ENCODE results near the gene CPM. TPM values are rescaled to one million over a fixed set of nuclear protein-coding genes. Genes with fewer than 3 reads are reported as not detected.
"Not testable (repeated sequence)": the region's sequence is repeated elsewhere in the genome, so short reads cannot be mapped to it uniquely, and the experiment has no call there.

Gene CPM
- total and polyA plus RNA-seq, 5 donors from 2014 or later, result 2.5 to 7.9 (median 5.6) TPM

GRCh38 chr12:68819481-68819880 is 113.5 kb downstream of the CPM start:
- H3K9me3 ChIP-seq (ENCODE audit: control insufficient read depth in 2 of 2, low read length in 2 of 2); H3K27me3 Mint-ChIP-seq; DNase-seq; ATAC-seq (ENCODE audit: low read depth in 2 of 2); H3K27ac ChIP-seq (ENCODE audit: insufficient read depth, low read length, poor library complexity, severe bottlenecking); H3K4me3 ChIP-seq (ENCODE audit: low read depth, low read length); H3K4me3 Mint-ChIP-seq; H3K27me3 ChIP-seq (ENCODE audit: control insufficient read depth, insufficient read depth, low read length); H3K9me3 Mint-ChIP-seq: not testable (repeated sequence)
- Histone ChIP-seq H3K4me1 (ENCODE audit: control insufficient read depth, insufficient read depth, low read length, poor library complexity, severe bottlenecking) (peaks cover 22% of the 10 kb centered on the region), H3K36me3 (ENCODE audit: control insufficient read depth, insufficient read depth, low read length) (peaks cover 82% of the 10 kb centered on the region)
- Mint-ChIP-seq H3K36me3 (peaks cover 37% of the 10 kb centered on the region), H3K27ac (peak overlapping the region in 1 of 3 donors; percentile 49), H3K4me1 (peaks cover 27 to 58% (median 41%) of the 10 kb centered on the region in 4 donors)

GRCh38 chr12:68815928-68816800 is 116.8 kb downstream of the CPM start:
- no peaks in the 10 kb centered on the region for H3K27me3 ChIP-seq (ENCODE audit: control insufficient read depth, insufficient read depth, low read length)
- DNase-seq (no peak), ATAC-seq (ENCODE audit: low read depth in 2 of 2) (no peak)
- Mint-ChIP-seq H3K4me1 (peaks cover 32 to 67% (median 50%) of the 10 kb centered on the region in 4 donors), H3K4me3 (peak overlapping the region in 2 of 4 donors; percentile 1 to 54), H3K27me3 (no peaks in the 10 kb centered on the region), H3K27ac (peak overlapping the region in 1 of 3 donors; percentile 59), H3K36me3 (peaks cover 29% of the 10 kb centered on the region), H3K9me3 (no peaks in the 10 kb centered on the region)
- H3K4me3 ChIP-seq (ENCODE audit: low read depth, low read length), result peak overlapping the region; percentile 5
- peaks cover 67% of the 10 kb centered on the region for H3K36me3 ChIP-seq (ENCODE audit: control insufficient read depth, insufficient read depth, low read length)
- H3K4me1 ChIP-seq (ENCODE audit: control insufficient read depth, insufficient read depth, low read length, poor library complexity, severe bottlenecking), result peaks cover 41% of the 10 kb centered on the region
- H3K9me3 ChIP-seq (ENCODE audit: control insufficient read depth in 2 of 2, low read length in 2 of 2), result no peaks in the 10 kb centered on the region
- peak overlapping the region; percentile 14 for H3K27ac ChIP-seq (ENCODE audit: insufficient read depth, low read length, poor library complexity, severe bottlenecking)

GRCh38 chr12:68815232-68815927 is 117.6 kb downstream of the CPM start:
- DNase-seq, result no peak
- peaks cover 46% of the 10 kb centered on the region for H3K4me1 ChIP-seq (ENCODE audit: control insufficient read depth, insufficient read depth, low read length, poor library complexity, severe bottlenecking)
- no peaks in the 10 kb centered on the region for H3K9me3 ChIP-seq (ENCODE audit: control insufficient read depth in 2 of 2, low read length in 2 of 2)
- Mint-ChIP-seq H3K4me3 (peak overlapping the region in 3 of 4 donors; percentile 1 to 15 (median 1)), H3K4me1 (peaks cover 30 to 65% (median 48%) of the 10 kb centered on the region in 4 donors), H3K27me3 (no peaks in the 10 kb centered on the region), H3K9me3 (no peaks in the 10 kb centered on the region), H3K36me3 (peaks cover 28% of the 10 kb centered on the region), H3K27ac (peak overlapping the region; percentile 2 to 70 (median 18))
- H3K27ac ChIP-seq (ENCODE audit: insufficient read depth, low read length, poor library complexity, severe bottlenecking), result peak overlapping the region; percentile 14
- H3K4me3 ChIP-seq (ENCODE audit: low read depth, low read length), result peak overlapping the region; percentile 5
- H3K27me3 ChIP-seq (ENCODE audit: control insufficient read depth, insufficient read depth, low read length), result no peaks in the 10 kb centered on the region
- no peak for ATAC-seq (ENCODE audit: low read depth in 2 of 2)
- peaks cover 61% of the 10 kb centered on the region for H3K36me3 ChIP-seq (ENCODE audit: control insufficient read depth, insufficient read depth, low read length)

GRCh38 chr12:68814490-68815231 is 118.3 kb downstream of the CPM start:
- ATAC-seq (ENCODE audit: low read depth in 2 of 2) (no peak), DNase-seq (no peak)
- no peaks in the 10 kb centered on the region for H3K9me3 ChIP-seq (ENCODE audit: control insufficient read depth in 2 of 2, low read length in 2 of 2)
- Mint-ChIP-seq H3K4me1 (peaks cover 26 to 65% (median 47%) of the 10 kb centered on the region in 4 donors), H3K4me3 (peak overlapping the region in 2 of 4 donors; percentile 15 to 82), H3K9me3 (no peaks in the 10 kb centered on the region), H3K27me3 (no peaks in the 10 kb centered on the region), H3K36me3 (peaks cover 28% of the 10 kb centered on the region), H3K27ac (peak overlapping the region; percentile 2 to 32 (median 18))
- peak overlapping the region; percentile 50 for H3K4me3 ChIP-seq (ENCODE audit: low read depth, low read length)
- peak overlapping the region; percentile 37 for H3K27ac ChIP-seq (ENCODE audit: insufficient read depth, low read length, poor library complexity, severe bottlenecking)
- H3K4me1 ChIP-seq (ENCODE audit: control insufficient read depth, insufficient read depth, low read length, poor library complexity, severe bottlenecking), result peaks cover 46% of the 10 kb centered on the region
- peaks cover 56% of the 10 kb centered on the region for H3K36me3 ChIP-seq (ENCODE audit: control insufficient read depth, insufficient read depth, low read length)
- no peaks in the 10 kb centered on the region for H3K27me3 ChIP-seq (ENCODE audit: control insufficient read depth, insufficient read depth, low read length)

- ATAC-seq (ENCODE audit: low read depth in 2 of 2), result no peak
- H3K9me3 Mint-ChIP-seq, result peaks cover 0 to 2% (median 0%) of the 10 kb centered on the region in 7 donors
- H3K27me3 ChIP-seq (ENCODE audit: control insufficient read depth, insufficient read depth, low read length), result no peaks in the 10 kb centered on the region
- H3K9me3 ChIP-seq (ENCODE audit: control insufficient read depth in 2 of 2, low read length in 2 of 2), result no peaks in the 10 kb centered on the region
- H3K4me1 Mint-ChIP-seq, result peaks cover 24 to 68% (median 45%) of the 10 kb centered on the region in 4 donors
- H3K4me3 ChIP-seq (ENCODE audit: low read depth, low read length), result no peak overlapping the region
- no peak overlapping the region for H3K27ac ChIP-seq (ENCODE audit: insufficient read depth, low read length, poor library complexity, severe bottlenecking)
- no peak for DNase-seq
- H3K27me3 Mint-ChIP-seq, result peaks cover 4% of the 10 kb centered on the region
- peaks cover 35% of the 10 kb centered on the region for H3K36me3 Mint-ChIP-seq
- peaks cover 50% of the 10 kb centered on the region for H3K36me3 ChIP-seq (ENCODE audit: control insufficient read depth, insufficient read depth, low read length)
- H3K27ac Mint-ChIP-seq, result peak overlapping the region in 1 of 3 donors; percentile 7
- H3K4me3 Mint-ChIP-seq, result peak overlapping the region in 2 of 4 donors; percentile 24 to 71
- peaks cover 55% of the 10 kb centered on the region for H3K4me1 ChIP-seq (ENCODE audit: control insufficient read depth, insufficient read depth, low read length, poor library complexity, severe bottlenecking)
These were observed 119.8 kb downstream of the CPM start for GRCh38 chr12:68813242-68813593.

- H3K4me3 ChIP-seq (ENCODE audit: low read depth, low read length), result no peak overlapping the region
- H3K4me1 Mint-ChIP-seq, result peaks cover 24 to 68% (median 45%) of the 10 kb centered on the region in 4 donors
- H3K4me1 ChIP-seq (ENCODE audit: control insufficient read depth, insufficient read depth, low read length, poor library complexity, severe bottlenecking), result peaks cover 55% of the 10 kb centered on the region
- H3K27ac Mint-ChIP-seq, result peak overlapping the region; percentile 35 to 86 (median 42)
- H3K36me3 Mint-ChIP-seq, result peaks cover 35% of the 10 kb centered on the region
- no peaks in the 10 kb centered on the region for H3K27me3 ChIP-seq (ENCODE audit: control insufficient read depth, insufficient read depth, low read length)
- H3K36me3 ChIP-seq (ENCODE audit: control insufficient read depth, insufficient read depth, low read length), result peaks cover 45% of the 10 kb centered on the region
- no peak for ATAC-seq (ENCODE audit: low read depth in 2 of 2)
- H3K27me3 Mint-ChIP-seq, result peaks cover 4% of the 10 kb centered on the region
- H3K4me3 Mint-ChIP-seq, result peak overlapping the region; percentile 4 to 71 (median 42)
- H3K9me3 ChIP-seq (ENCODE audit: control insufficient read depth in 2 of 2, low read length in 2 of 2), result no peaks in the 10 kb centered on the region
- peaks cover 0 to 2% (median 0%) of the 10 kb centered on the region in 7 donors for H3K9me3 Mint-ChIP-seq
- no peak for DNase-seq
- no peak overlapping the region for H3K27ac ChIP-seq (ENCODE audit: insufficient read depth, low read length, poor library complexity, severe bottlenecking)
These were observed 120.3 kb downstream of the CPM start for GRCh38 chr12:68812553-68813241.

- not testable (repeated sequence) for H3K27ac Mint-ChIP-seq; H3K9me3 ChIP-seq (ENCODE audit: control insufficient read depth in 2 of 2, low read length in 2 of 2); H3K27ac ChIP-seq (ENCODE audit: insufficient read depth, low read length, poor library complexity, severe bottlenecking); H3K9me3 Mint-ChIP-seq; H3K27me3 ChIP-seq (ENCODE audit: control insufficient read depth, insufficient read depth, low read length); ATAC-seq (ENCODE audit: low read depth in 2 of 2); H3K4me3 ChIP-seq (ENCODE audit: low read depth, low read length); H3K27me3 Mint-ChIP-seq; DNase-seq
- Mint-ChIP-seq H3K4me1 (peaks cover 24 to 70% (median 50%) of the 10 kb centered on the region in 4 donors), H3K4me3 (peak overlapping the region in 2 of 4 donors; percentile 71 to 74), H3K36me3 (peaks cover 32% of the 10 kb centered on the region)
- Histone ChIP-seq H3K4me1 (ENCODE audit: control insufficient read depth, insufficient read depth, low read length, poor library complexity, severe bottlenecking) (peaks cover 65% of the 10 kb centered on the region), H3K36me3 (ENCODE audit: control insufficient read depth, insufficient read depth, low read length) (peaks cover 37% of the 10 kb centered on the region)
These were observed 121.4 kb downstream of the CPM start for GRCh38 chr12:68811573-68811972.

All from CD4-positive, CD25-positive, alpha-beta regulatory T cell (primary cell).